Heart left ventricle (tissue), 13 donors: Measurements from ENCODE around the gene GPR25.

Source experiments
- POLR2A ChIP-seq, 2 donors: fragments of 450-650 bp; IDR thresholded peaks; one replicate each; pipeline ENCODE4 v1.6.1; 2017; ENCODE audit warnings: antibody characterized with exemption in 2 of 2, mild to moderate bottlenecking in 2 of 2, moderate library complexity in 2 of 2
- TF ChIP-seq, protein P1 (sequence below), 12 donors: fragments of 200-600 bp; sonication (generic) in 4 of 12; IDR thresholded peaks; one replicate each; pipeline versions ENCODE4 v1.5.0 to v1.8.0; 2018 to 2022; ENCODE audit warnings: antibody characterized with exemption in 12 of 12, mild to moderate bottlenecking in 5 of 12
- donor health status: ischemic (EF 13 %, LVEDD 7.1; RV severe dilation, severe dysfunction).
- donor health status: DM: no; HTN: yes; CAD: no.
- donor health status: DM: no; HTN: no; CAD: no.
- donor health status: ischemic (EF 25% LVEDD 6.9; RV normal size, moderate dysfunction).
- donor health status: ischemic (EF 25% LVEDD 5.7; RV mildly dilated, moderate dysfunction).
- donor health status: ischemic (EF 35%, LVEDD 5.7; RV mildly dilated, moderate dysfunction).
- donor health status: nonischemic (EF 11% LVEDD 7.7; RV severe dilation, severe dysfunction).
- donor health status: DM: yes; HTN: yes; CAD: no.
- donor health status: PGD.
- donor health status: ischemic (EF 29% LVEDD 5.4; RV normal size, mild dysfunction).
- donor health status: nonischemic (EF 23%, LVEDD 6.1; RV moderate dilation, normal function).

DNA sequence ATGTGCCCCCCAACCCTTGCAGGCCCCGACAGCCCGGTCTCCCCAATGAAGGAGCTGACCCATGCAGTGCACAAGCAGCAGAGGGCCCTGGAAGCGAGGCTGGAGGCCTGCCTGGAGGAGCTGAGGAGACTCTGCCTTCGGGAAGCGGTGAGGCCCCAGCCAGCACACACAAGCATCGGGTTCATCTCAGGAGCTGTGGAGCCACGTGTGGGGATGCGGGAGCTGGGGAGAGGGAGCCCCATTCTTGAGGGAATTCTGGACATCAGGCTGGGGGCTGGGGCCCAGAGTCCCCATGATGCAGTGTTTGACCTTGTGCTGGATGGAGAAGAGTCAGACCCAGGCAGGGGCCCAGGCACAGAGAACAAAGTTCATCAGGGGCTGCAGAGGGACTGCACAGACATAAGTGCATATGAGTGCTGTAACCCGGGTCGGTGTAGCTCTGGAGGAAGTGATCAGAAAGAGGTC, 26.7 kb downstream of the GPR25 start:
- TF ChIP-seq, protein P1, sequence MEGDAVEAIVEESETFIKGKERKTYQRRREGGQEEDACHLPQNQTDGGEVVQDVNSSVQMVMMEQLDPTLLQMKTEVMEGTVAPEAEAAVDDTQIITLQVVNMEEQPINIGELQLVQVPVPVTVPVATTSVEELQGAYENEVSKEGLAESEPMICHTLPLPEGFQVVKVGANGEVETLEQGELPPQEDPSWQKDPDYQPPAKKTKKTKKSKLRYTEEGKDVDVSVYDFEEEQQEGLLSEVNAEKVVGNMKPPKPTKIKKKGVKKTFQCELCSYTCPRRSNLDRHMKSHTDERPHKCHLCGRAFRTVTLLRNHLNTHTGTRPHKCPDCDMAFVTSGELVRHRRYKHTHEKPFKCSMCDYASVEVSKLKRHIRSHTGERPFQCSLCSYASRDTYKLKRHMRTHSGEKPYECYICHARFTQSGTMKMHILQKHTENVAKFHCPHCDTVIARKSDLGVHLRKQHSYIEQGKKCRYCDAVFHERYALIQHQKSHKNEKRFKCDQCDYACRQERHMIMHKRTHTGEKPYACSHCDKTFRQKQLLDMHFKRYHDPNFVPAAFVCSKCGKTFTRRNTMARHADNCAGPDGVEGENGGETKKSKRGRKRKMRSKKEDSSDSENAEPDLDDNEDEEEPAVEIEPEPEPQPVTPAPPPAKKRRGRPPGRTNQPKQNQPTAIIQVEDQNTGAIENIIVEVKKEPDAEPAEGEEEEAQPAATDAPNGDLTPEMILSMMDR (IDR thresholded peaks at IDR 0.05), result no peak
- TF ChIP-seq POLR2A (IDR thresholded peaks at IDR 0.05), result no peak
